Right ventricle myocardium inferior (tissue), 1 donor: ENCODE results near the gene GDI2. TPM values are rescaled to one million over a fixed set of nuclear protein-coding genes. Genes with fewer than 3 reads are reported as not detected.

Source experiments
- ATAC-seq: fragments of 200-7000 bp; cut with Tn5 transposase; one replicate; pipeline ENCODE4 v1.9.1; 2020; ENCODE audit warnings: mild to moderate bottlenecking, moderate library complexity
- DNase-seq: peaks from one replicate; pipeline ENCODE4 v3.0.0; 2021; ENCODE audit errors: missing footprints
- intact Hi-C: fragments of 100-400 bp; cut with DNase I; formaldehyde crosslinking; loops from one replicate; pipeline ENCODE4 v1.11.0; 2022
- total RNA-seq: library from RNA; stranded (reverse); fragmentation: NEBNext Ultra II Directional; extraction: Animal tissue kit (Norgen Biotek cat#: 25700); gene quantifications from one replicate; pipeline ENCODE4 v1.2.1, GENCODE V29; 2021
- donor health status: DM: no; HTN: yes; CAD: no; lungs with severe emphysema.

Gene GDI2
- total RNA-seq, 1 donor from 2014 or later, result 101 TPM

GRCh38 chr10:5719546-5719945 lies 93.7 kb downstream of the GDI2 start:
- no peak for ATAC-seq
- intact Hi-C loops, result no loop called here

More at GRCh38 chr10:5719546-5719945, 93.7 kb downstream of the GDI2 start:
- no peak for DNase-seq

Other genes starting within 250 kb of the GDI2 start
- gene ASB13, start 146.8 kb downstream of the GDI2 start, total RNA-seq, result 15.4 TPM
- 36.7 TPM for gene TASOR2, start 128.6 kb downstream of the GDI2 start, total RNA-seq
- 2.5 TPM for gene ANKRD16, start 76.5 kb upstream of the GDI2 start, total RNA-seq
- 78.1 TPM for gene FBH1, start 76.8 kb upstream of the GDI2 start, total RNA-seq
- 11.6 TPM for gene IL15RA, start 164.1 kb upstream of the GDI2 start, total RNA-seq
- 3.8 TPM for gene IL2RA, start 248.9 kb upstream of the GDI2 start, total RNA-seq